NOMO-1 (cell line): Measurements from ENCODE around the gene VMAC.

Experiments
- DNase-seq, 2 experiments: peaks; one replicate each; lab custom pipeline; 2025; ENCODE audit not compliant: unreplicated experiment in 2 of 2; lab: John Stamatoyannopoulos, UW

Gene VMAC

GRCh38 chr19:5927441-5927821, 22.8 kb downstream of the VMAC start:
- no peak for DNase-seq

GRCh38 chr19:5929179-5929578, 24.5 kb downstream of the VMAC start:
- no peak for DNase-seq

GRCh38 chr19:5929625-5930024, 25.0 kb downstream of the VMAC start:
- DNase-seq: no peak

- DNase-seq: no peak
These were observed 26.6 kb downstream of the VMAC start for GRCh38 chr19:5931251-5931650.

- no peak for DNase-seq
These were observed 27.5 kb downstream of the VMAC start for GRCh38 chr19:5932146-5932545.

- DNase-seq: no peak
These were observed 28.1 kb downstream of the VMAC start for GRCh38 chr19:5932609-5933262.

GRCh38 chr19:5933391-5934068, 28.9 kb downstream of the VMAC start:
- no peak for DNase-seq

GRCh38 chr19:5934069-5934401, 29.4 kb downstream of the VMAC start:
- no peak for DNase-seq

- DNase-seq: no peak
These were observed 30.3 kb downstream of the VMAC start for GRCh38 chr19:5934774-5935472.

GRCh38 chr19:5935473-5936291, 31.0 kb downstream of the VMAC start:
- DNase-seq: no peak

GRCh38 chr19:5936292-5936592, 31.6 kb downstream of the VMAC start:
- DNase-seq: no peak

GRCh38 chr19:5937550-5937949, 32.9 kb downstream of the VMAC start:
- no peak for DNase-seq

GRCh38 chr19:5940260-5941208, 35.9 kb downstream of the VMAC start:
- no peak for DNase-seq

- no peak for DNase-seq
These were observed 37.0 kb downstream of the VMAC start for GRCh38 chr19:5941673-5942072.

- no peak for DNase-seq
These were observed 38.4 kb downstream of the VMAC start for GRCh38 chr19:5943045-5943444.

- DNase-seq: no peak
These were observed 39.0 kb downstream of the VMAC start for GRCh38 chr19:5943623-5944022.

GRCh38 chr19:5947435-5947834, 42.8 kb downstream of the VMAC start:
- no peak for DNase-seq

- no peak for DNase-seq
These were observed 44.3 kb downstream of the VMAC start for GRCh38 chr19:5948752-5949564.

GRCh38 chr19:5949792-5950305, 45.2 kb downstream of the VMAC start:
- no peak for DNase-seq
